HepG2 (cell line): ENCODE results near the gene PAFAH1B1. TPM values are rescaled to one million over a fixed set of nuclear protein-coding genes. Genes with fewer than 3 reads are reported as not detected.

Source experiments
- CEBPB ChIP-seq: IDR thresholded peaks from 2 replicates; pipeline ENCODE4 v1.6.1; 2011; ENCODE audit warnings: low read depth, low read length, improper control_type of control experiment, borderline replicate concordance
- DPF2 ChIP-seq: sonication (generic); formaldehyde crosslinking; IDR thresholded peaks from 2 replicates; pipeline ENCODE4 v1.4.0; 2020; ENCODE audit warnings: mild to moderate bottlenecking, low read depth, missing genetic modification reagents, borderline replicate concordance
- ELF3 ChIP-seq: IDR thresholded peaks from 2 replicates; pipeline ENCODE4 v1.6.1; 2016; ENCODE audit warnings: missing genetic modification reagents, missing compliant biosample characterization
- HCFC1 ChIP-seq: fragments of 150-350 bp; IDR thresholded peaks from 2 replicates; pipeline ENCODE4 v1.6.1; 2014; ENCODE audit warnings: low read depth, low read length
- HNRNPK ChIP-seq: fragments of 200-400 bp; formaldehyde crosslinking; IDR thresholded peaks from 2 replicates; pipeline ENCODE4 v1.6.1; 2018; ENCODE audit warnings: low read length, low read depth, moderate library complexity, mild to moderate bottlenecking; ENCODE audit not compliant: poor library complexity, severe bottlenecking
- NR2F6 ChIP-seq, 2 experiments: IDR thresholded peaks; 2 replicates each; pipeline ENCODE4 v1.6.1; 2016; ENCODE audit warnings: antibody characterized with exemption in 1 of 2, mild to moderate bottlenecking in 1 of 2
- PCBP2 ChIP-seq: fragments of 200-400 bp; formaldehyde crosslinking; optimal IDR thresholded peaks from 2 replicates; pipeline ENCODE3; 2018; ENCODE audit warnings: low read length, low read depth; ENCODE audit not compliant: poor library complexity, severe bottlenecking
- PPARG ChIP-seq: conservative IDR thresholded peaks from 2 replicates; pipeline ENCODE4 v1.6.1; 2016; ENCODE audit warnings: missing biosample characterization, missing genetic modification reagents
- RARA ChIP-seq: IDR thresholded peaks from 2 replicates; pipeline ENCODE4 v1.6.1; 2016; ENCODE audit warnings: missing genetic modification reagents, missing compliant biosample characterization
- SAFB2 ChIP-seq: sonication (generic); formaldehyde crosslinking; IDR thresholded peaks from 2 replicates; pipeline ENCODE4 v1.5.1; 2020; ENCODE audit warnings: missing genetic modification reagents, low read depth, mild to moderate bottlenecking, borderline replicate concordance
- TBL1XR1 ChIP-seq: fragments of 150-350 bp; IDR thresholded peaks from 2 replicates; pipeline ENCODE4 v1.6.1; 2014; ENCODE audit warnings: borderline replicate concordance, low read length; ENCODE audit not compliant: partially characterized antibody
- ZFP1 ChIP-seq: IDR thresholded peaks from 2 replicates; pipeline ENCODE4 v1.6.1; 2016
- ZFP37 ChIP-seq: sonication (generic); formaldehyde crosslinking; IDR thresholded peaks from 2 replicates; pipeline ENCODE4 v1.4.0; 2020; ENCODE audit warnings: missing genetic modification reagents, borderline replicate concordance
- ZNF18 ChIP-seq: sonication (generic); formaldehyde crosslinking; IDR thresholded peaks from 2 replicates; pipeline ENCODE4 v1.8.0; 2022; ENCODE audit warnings: mild to moderate bottlenecking, missing genetic modification reagents; ENCODE audit not compliant: insufficient replicate concordance
- ZNF430 ChIP-seq: sonication (generic); formaldehyde crosslinking; IDR thresholded peaks from 2 replicates; pipeline ENCODE4 v1.9.0; 2021; ENCODE audit warnings: mild to moderate bottlenecking, missing genetic modification reagents
- ZNF646 ChIP-seq: sonication (generic); formaldehyde crosslinking; IDR thresholded peaks from 2 replicates; pipeline ENCODE4 v1.9.0; 2021; ENCODE audit warnings: mild to moderate bottlenecking, missing genetic modification reagents
- ZNF7 ChIP-seq: IDR thresholded peaks from 2 replicates; pipeline ENCODE4 v1.6.1; 2016; ENCODE audit warnings: missing biosample characterization, missing genetic modification reagents
- polyA plus RNA-seq, 8 experiments: library from polyadenylated mRNA; depleted of rRNA in 3 of 8; stranded (reverse) in 7 of 8; unstranded in 1 of 8; fragments of >200 nt; fragmentation: Illumina TruSeq in 4 of 8; extraction: Trizol in 4 of 8; gene quantifications; 2 replicates each; pipeline versions ENCODE4 v1.2.1 to v1.2.3, GENCODE V29; 2011 to 2016; ENCODE audit warnings: low read depth in 4 of 8, missing spikeins in 1 of 8, mixed read lengths in 1 of 8; ENCODE audit not compliant: insufficient read depth in 1 of 8
- total RNA-seq, 5 experiments: library from RNA; depleted of rRNA; stranded (reverse); fragments of >200 nt; fragmentation: Illumina TruSeq; extraction: Trizol; gene quantifications; 2 replicates each; pipeline ENCODE4 v1.2.3, GENCODE V29; 2016; ENCODE audit warnings: low read depth in 1 of 5
- TF ChIP-seq, protein P1 (sequence below): sonication (generic); formaldehyde crosslinking; IDR thresholded peaks from 2 replicates; pipeline ENCODE4 v1.4.0; 2020; ENCODE audit warnings: mild to moderate bottlenecking, low read depth, missing genetic modification reagents
- TF ChIP-seq, protein P2 (sequence below): IDR thresholded peaks from 2 replicates; pipeline ENCODE4 v1.6.1; 2016; ENCODE audit warnings: low read depth, borderline replicate concordance

The PAFAH1B1 gene
- total and polyA plus RNA-seq, 2 of the 13 experiments (the other 11 are each of a cell fraction or from before 2014, with no cell fraction given), result 46.0 to 64.9 TPM

- TF ChIP-seq PCBP2 (no peak), HNRNPK (peak; percentile 42), HCFC1 (peak; percentile 52), ZFP1 (CRISPR knock-in tag) (no peak), ZNF7 (CRISPR knock-in tag) (no peak), RARA (peak; percentile 36; the same call in 1 of the 2 replicates), NR2F6 (IDR thresholded peaks at IDR 0.05) (peak; percentile 45; the same call in 1 of the 2 replicates), NR2F6 (CRISPR knock-in tag; IDR thresholded peaks at IDR 0.05) (peak; percentile 96), ELF3 (CRISPR knock-in tag) (peak; percentile 74), ZNF646 (no peak), ZNF18 (no peak), ZFP37 (CRISPR knock-in tag) (0 out of 2 replicates have a peak, but pooled peaks have one; percentile 62), DPF2 (CRISPR knock-in tag) (no peak), CEBPB (no peak), ZNF430 (CRISPR knock-in tag) (peak; percentile 35; the same call in 1 of the 2 replicates), TBL1XR1 (peak; percentile 43), PPARG (CRISPR knock-in tag) (peak; percentile 70), SAFB2 (CRISPR knock-in tag) (peak; percentile 77; the same call in 1 of the 2 replicates)
- TF ChIP-seq, protein P1, sequence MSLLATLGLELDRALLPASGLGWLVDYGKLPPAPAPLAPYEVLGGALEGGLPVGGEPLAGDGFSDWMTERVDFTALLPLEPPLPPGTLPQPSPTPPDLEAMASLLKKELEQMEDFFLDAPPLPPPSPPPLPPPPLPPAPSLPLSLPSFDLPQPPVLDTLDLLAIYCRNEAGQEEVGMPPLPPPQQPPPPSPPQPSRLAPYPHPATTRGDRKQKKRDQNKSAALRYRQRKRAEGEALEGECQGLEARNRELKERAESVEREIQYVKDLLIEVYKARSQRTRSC (CRISPR knock-in tag), result no peak
- TF ChIP-seq, protein P2, sequence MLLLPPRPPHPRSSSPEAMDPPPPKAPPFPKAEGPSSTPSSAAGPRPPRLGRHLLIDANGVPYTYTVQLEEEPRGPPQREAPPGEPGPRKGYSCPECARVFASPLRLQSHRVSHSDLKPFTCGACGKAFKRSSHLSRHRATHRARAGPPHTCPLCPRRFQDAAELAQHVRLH (CRISPR knock-in tag), result 0 out of 2 replicates have a peak, but pooled peaks have one; percentile 49
Observed at GRCh38 chr17:2711608-2712299, 118.3 kb downstream of the PAFAH1B1 start, which contains the start of gene CLUH (continued).
